ENCODE results near the gene RAF1. TPM values are rescaled to one million over a fixed set of nuclear protein-coding genes. Genes with fewer than 3 reads are reported as not detected.
"Not testable (repeated sequence)": the region's sequence is repeated elsewhere in the genome, so short reads cannot be mapped to it uniquely, and the experiment has no call there.

Gene RAF1
- total RNA-seq, 2 donors from 2014 or later: 140 to 178 TPM

- no peak for TF ChIP-seq CTCF (IDR thresholded peaks at IDR 0.05)
- Histone ChIP-seq H3K27ac (peak overlapping the region; percentile 53 to 79), H3K4me1 (peaks cover 0 to 76% of the 10 kb centered on the region in 2 donors), H3K4me3 (no peak overlapping the region), H3K27me3 (no peaks in the 10 kb centered on the region), H3K9me3 (no peaks in the 10 kb centered on the region), H3K36me3 (no peaks in the 10 kb centered on the region)
- DNase-seq (ENCODE audit: low spot score): no peak
These were observed 35.1 kb downstream of the RAF1 start for GRCh38 chr3:12628813-12629212.

- no peak for DNase-seq (ENCODE audit: low spot score)
- H3K4me1 ChIP-seq: peaks cover 0 to 84% of the 10 kb centered on the region in 2 donors
- H3K4me3 ChIP-seq: no peak overlapping the region
- peak overlapping the region; percentile 53 to 79 for H3K27ac ChIP-seq
- H3K36me3 ChIP-seq: no peaks in the 10 kb centered on the region
- H3K9me3 ChIP-seq: no peaks in the 10 kb centered on the region
- no peaks in the 10 kb centered on the region for H3K27me3 ChIP-seq
- no peak for TF ChIP-seq CTCF (IDR thresholded peaks at IDR 0.05)
These were observed 36.5 kb downstream of the RAF1 start for GRCh38 chr3:12627370-12627769.

GRCh38 chr3:12624964-12625363, 39.0 kb downstream of the RAF1 start:
- H3K27ac ChIP-seq: peak overlapping the region in 1 of 2 donors; percentile 11
- H3K36me3 ChIP-seq; H3K4me3 ChIP-seq; DNase-seq (ENCODE audit: low spot score); H3K27me3 ChIP-seq; H3K9me3 ChIP-seq: not testable (repeated sequence)
- peaks cover 0 to 68% of the 10 kb centered on the region in 2 donors for H3K4me1 ChIP-seq

GRCh38 chr3:12624056-12624455, 39.9 kb downstream of the RAF1 start:
- no peak overlapping the region for H3K4me3 ChIP-seq
- no peaks in the 10 kb centered on the region for H3K9me3 ChIP-seq
- H3K4me1 ChIP-seq: peaks cover 0 to 59% of the 10 kb centered on the region in 2 donors
- H3K27me3 ChIP-seq: no peaks in the 10 kb centered on the region
- TF ChIP-seq CTCF (IDR thresholded peaks at IDR 0.05): no peak
- DNase-seq (ENCODE audit: low spot score): no peak
- H3K36me3 ChIP-seq: no peaks in the 10 kb centered on the region
- H3K27ac ChIP-seq: no peak overlapping the region

GRCh38 chr3:12622335-12622734, 41.6 kb downstream of the RAF1 start:
- peaks cover 0 to 42% of the 10 kb centered on the region in 2 donors for H3K4me1 ChIP-seq
- H3K9me3 ChIP-seq: no peaks in the 10 kb centered on the region
- DNase-seq (ENCODE audit: low spot score): no peak
- H3K27ac ChIP-seq: peak overlapping the region in 1 of 2 donors; percentile 19
- H3K27me3 ChIP-seq: no peaks in the 10 kb centered on the region
- no peak overlapping the region for H3K4me3 ChIP-seq
- no peak for TF ChIP-seq CTCF (IDR thresholded peaks at IDR 0.05)
- peaks cover 12% of the 10 kb centered on the region for H3K36me3 ChIP-seq

- Histone ChIP-seq H3K9me3 (no peaks in the 10 kb centered on the region), H3K27me3 (no peaks in the 10 kb centered on the region), H3K36me3 (peaks cover 28% of the 10 kb centered on the region), H3K4me3 (no peak overlapping the region), H3K4me1 (peaks cover 0 to 27% of the 10 kb centered on the region in 2 donors), H3K27ac (no peak overlapping the region)
- DNase-seq (ENCODE audit: low spot score): no peak
- no peak for TF ChIP-seq CTCF (IDR thresholded peaks at IDR 0.05)
These were observed 43.2 kb downstream of the RAF1 start for GRCh38 chr3:12620729-12621128.

All from right atrium auricular region (tissue), 2 donors.